ENCODE results near the gene CPNE5.

- TF ChIP-seq, protein P1, sequence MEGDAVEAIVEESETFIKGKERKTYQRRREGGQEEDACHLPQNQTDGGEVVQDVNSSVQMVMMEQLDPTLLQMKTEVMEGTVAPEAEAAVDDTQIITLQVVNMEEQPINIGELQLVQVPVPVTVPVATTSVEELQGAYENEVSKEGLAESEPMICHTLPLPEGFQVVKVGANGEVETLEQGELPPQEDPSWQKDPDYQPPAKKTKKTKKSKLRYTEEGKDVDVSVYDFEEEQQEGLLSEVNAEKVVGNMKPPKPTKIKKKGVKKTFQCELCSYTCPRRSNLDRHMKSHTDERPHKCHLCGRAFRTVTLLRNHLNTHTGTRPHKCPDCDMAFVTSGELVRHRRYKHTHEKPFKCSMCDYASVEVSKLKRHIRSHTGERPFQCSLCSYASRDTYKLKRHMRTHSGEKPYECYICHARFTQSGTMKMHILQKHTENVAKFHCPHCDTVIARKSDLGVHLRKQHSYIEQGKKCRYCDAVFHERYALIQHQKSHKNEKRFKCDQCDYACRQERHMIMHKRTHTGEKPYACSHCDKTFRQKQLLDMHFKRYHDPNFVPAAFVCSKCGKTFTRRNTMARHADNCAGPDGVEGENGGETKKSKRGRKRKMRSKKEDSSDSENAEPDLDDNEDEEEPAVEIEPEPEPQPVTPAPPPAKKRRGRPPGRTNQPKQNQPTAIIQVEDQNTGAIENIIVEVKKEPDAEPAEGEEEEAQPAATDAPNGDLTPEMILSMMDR (IDR thresholded peaks at IDR 0.05) = no peak
- TF ChIP-seq POLR2AphosphoS5 (IDR thresholded peaks at IDR 0.05; ENCODE audit: insufficient read depth in 1 of 2, low read depth in 1 of 2) = no peak
These were observed 58.6 kb downstream of the CPNE5 start for GRCh38 chr6:36780442-36781177.

Data from vagina (tissue), 2 donors.